Esophagus muscularis mucosa (tissue), 4 donors: ENCODE data around the gene NRXN3. TPM values are rescaled to one million over a fixed set of nuclear protein-coding genes. Genes with fewer than 3 reads are reported as not detected.
A peak's percentile ranks its signal among the peaks of the same experiment; 100 is the strongest.

Source experiments
- DNase-seq: peaks from one replicate; pipeline ENCODE4 v3.0.0-alpha.2; 2017; ENCODE audit errors: extremely low spot score
- H3K27ac ChIP-seq, 4 donors: fragments of 200-600 bp; sonication (generic); replicated peaks in 1 of 4; 1 replicate in 3 of 4; 2 replicates in 1 of 4; pipeline ENCODE4 v1.5.1; 2016 to 2019; ENCODE audit warnings: mild to moderate bottlenecking in 1 of 4
- H3K27me3 ChIP-seq, 4 donors: fragments of 200-600 bp; sonication (generic); one replicate each; pipeline versions ENCODE4 v1.5.1 to v1.6.0; 2016 to 2019
- H3K36me3 ChIP-seq, 4 donors: fragments of 200-600 bp; sonication (generic); one replicate each; pipeline ENCODE4 v1.5.1; 2016 to 2019
- H3K4me1 ChIP-seq, 4 donors: fragments of 200-600 bp; sonication (generic); one replicate each; pipeline ENCODE4 v1.5.1; 2016 to 2019
- H3K4me3 ChIP-seq, 4 donors: fragments of 200-600 bp; sonication (generic); 1 replicate in 2 of 4; 2 replicates in 2 of 4; pipeline ENCODE4 v1.5.1; 2016 to 2019; ENCODE audit warnings: mild to moderate bottlenecking in 4 of 4, moderate library complexity in 1 of 4
- H3K9me3 ChIP-seq, 4 donors: fragments of 200-600 bp; sonication (generic); 1 replicate in 3 of 4; 2 replicates in 1 of 4; pipeline ENCODE4 v1.5.1; 2016 to 2019
- CTCF ChIP-seq, 3 experiments: fragments of 200-600 bp in 2 of 3; fragments of 450-650 bp in 1 of 3; sonication (generic) in 2 of 3; IDR thresholded peaks; one replicate each; pipeline ENCODE4 v1.5.1; 2017 to 2019; ENCODE audit warnings: antibody characterized with exemption in 3 of 3, mild to moderate bottlenecking in 2 of 3, moderate library complexity in 1 of 3
- EP300 ChIP-seq: sonication (generic); formaldehyde crosslinking; IDR thresholded peaks from one replicate; pipeline ENCODE4 v1.6.1; 2017; ENCODE audit warnings: antibody characterized with exemption
- POLR2A ChIP-seq: fragments of 450-650 bp; IDR thresholded peaks from one replicate; pipeline ENCODE4 v1.6.1; 2017; ENCODE audit warnings: antibody characterized with exemption, moderate library complexity, mild to moderate bottlenecking, low read depth
- POLR2AphosphoS5 ChIP-seq, 2 donors: sonication (generic); formaldehyde crosslinking; IDR thresholded peaks; one replicate each; pipeline ENCODE4 v1.6.1; 2017; ENCODE audit warnings: antibody characterized with exemption in 2 of 2
- WGBS: methylation state at CpG from one replicate; pipeline ENCODE4 v1.1.5; 2018; 5-methylcytosine and 5-hydroxymethylcytosine counted together
- intact Hi-C: fragments of 100-400 bp; cut with DNase I; formaldehyde crosslinking; loops from one replicate; pipeline ENCODE4 v1.15.1; 2023
- total RNA-seq, 4 donors: library from RNA; depleted of rRNA; stranded (reverse); fragments of >200 nt; gene quantifications; one replicate each; pipeline versions ENCODE4 v1.1.0 to v1.2.1, GENCODE V29; 2016

Gene NRXN3
- total RNA-seq, 4 donors from 2014 or later, result 71.1 to 159 (median 122) TPM

GRCh38 chr14:79162833-79163232 lies 992.7 kb downstream of the NRXN3 start:
- Histone ChIP-seq H3K4me1 (no peaks in the 10 kb centered on the region), H3K9me3 (no peaks in the 10 kb centered on the region), H3K36me3 (no peaks in the 10 kb centered on the region), H3K27me3 (no peaks in the 10 kb centered on the region), H3K4me3 (no peak overlapping the region), H3K27ac (no peak overlapping the region)
- intact Hi-C loops, result no loop called here
- no peak for DNase-seq
- TF ChIP-seq POLR2AphosphoS5 (IDR thresholded peaks at IDR 0.05) (no peak), EP300 (no peak), POLR2A (no peak), CTCF (IDR thresholded peaks at IDR 0.05) (no peak)

DNA sequence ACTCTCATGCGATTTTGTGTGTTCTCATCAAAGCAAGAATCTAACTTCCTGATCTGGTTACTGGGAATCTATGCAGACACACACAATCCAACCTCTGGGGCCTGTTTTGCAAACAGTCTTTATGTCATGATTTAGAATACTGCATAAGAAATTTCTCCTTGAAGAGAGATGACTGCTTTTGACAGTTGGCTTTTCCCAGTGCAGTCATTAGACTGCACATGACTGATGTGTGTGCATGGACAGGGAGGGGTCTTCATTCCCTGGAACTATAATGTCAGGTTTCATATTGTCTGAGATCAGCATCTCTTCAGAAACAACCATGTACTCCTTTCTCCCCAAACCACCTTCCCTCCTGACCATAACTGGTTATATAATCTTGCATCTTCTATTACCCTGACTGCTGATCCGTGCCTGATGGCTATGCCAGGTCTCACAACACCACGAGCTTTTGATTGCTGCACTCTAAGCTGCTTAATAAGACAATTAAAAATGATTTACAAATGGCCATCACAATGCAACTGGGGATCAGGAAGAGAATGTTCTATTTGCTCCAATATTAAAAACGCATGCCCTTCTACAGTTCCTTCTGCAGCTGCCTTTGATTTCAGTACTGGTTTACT lies 995.4 kb downstream of the NRXN3 start:
- WGBS, result 65% methylated on average over 4 of the region's 4 CpGs
- no peak for TF ChIP-seq CTCF (IDR thresholded peaks at IDR 0.05)
- TF ChIP-seq EP300, result no peak
- no peak for TF ChIP-seq POLR2A
- TF ChIP-seq POLR2AphosphoS5 (IDR thresholded peaks at IDR 0.05), result no peak
- Histone ChIP-seq H3K27ac (no peak overlapping the region), H3K4me3 (no peak overlapping the region), H3K36me3 (no peaks in the 10 kb centered on the region), H3K27me3 (no peaks in the 10 kb centered on the region), H3K9me3 (no peaks in the 10 kb centered on the region), H3K4me1 (no peaks in the 10 kb centered on the region)
- intact Hi-C loops, result no loop called here
- no peak for DNase-seq

GRCh38 chr14:79166171-79166570 lies 996.0 kb downstream of the NRXN3 start:
- Histone ChIP-seq H3K36me3 (no peaks in the 10 kb centered on the region), H3K4me3 (no peak overlapping the region), H3K27me3 (no peaks in the 10 kb centered on the region), H3K4me1 (no peaks in the 10 kb centered on the region), H3K27ac (no peak overlapping the region), H3K9me3 (no peaks in the 10 kb centered on the region)
- 52% methylated on average over 2 of the region's 2 CpGs for whole genome bisulfite sequencing
- DNase-seq, result no peak
- TF ChIP-seq POLR2AphosphoS5 (IDR thresholded peaks at IDR 0.05), result no peak
- no peak for TF ChIP-seq EP300
- TF ChIP-seq POLR2A, result no peak
- intact Hi-C loops, result no loop called here

DNA sequence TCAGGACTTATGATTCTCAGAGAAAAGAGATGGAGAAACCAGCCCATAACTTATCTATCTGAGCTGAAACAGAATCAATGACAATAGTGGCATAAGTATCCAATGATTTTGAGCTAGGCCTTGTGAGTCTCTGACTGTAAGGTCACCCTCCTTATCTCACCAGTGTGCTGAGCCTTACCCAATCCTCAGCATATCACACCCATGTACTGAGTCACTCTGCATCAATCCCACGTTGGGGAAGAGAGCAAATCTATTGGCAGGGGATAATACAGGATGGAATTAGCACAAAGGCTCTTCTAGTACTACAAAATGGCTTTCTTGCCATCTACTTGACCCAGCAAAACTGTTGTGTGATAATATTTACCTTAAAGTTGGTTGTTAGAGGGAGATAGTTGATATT lies 997.8 kb downstream of the NRXN3 start:
- Histone ChIP-seq H3K4me1 (no peaks in the 10 kb centered on the region), H3K27ac (no peak overlapping the region), H3K36me3 (no peaks in the 10 kb centered on the region), H3K4me3 (no peak overlapping the region), H3K27me3 (no peaks in the 10 kb centered on the region), H3K9me3 (no peaks in the 10 kb centered on the region)
- no peak for TF ChIP-seq POLR2AphosphoS5 (IDR thresholded peaks at IDR 0.05)
- DNase-seq, result no peak
- WGBS, result 82% methylated on average over 1 of the region's 1 CpG
- intact Hi-C loops, result no loop called here

GRCh38 chr14:79175671-79176070 lies 1005.5 kb downstream of the NRXN3 start:
- TF ChIP-seq POLR2AphosphoS5 (IDR thresholded peaks at IDR 0.05), result no peak
- TF ChIP-seq POLR2A, result no peak
- no peak for TF ChIP-seq EP300
- TF ChIP-seq CTCF (IDR thresholded peaks at IDR 0.05), result no peak
- 10% methylated on average over 5 of the region's 5 CpGs for WGBS
- no peaks in the 10 kb centered on the region for H3K27me3 ChIP-seq
- intact Hi-C loops, result no loop called here
- no peak for DNase-seq
- H3K4me3 ChIP-seq, result peak overlapping the region; percentile 8 to 37 (median 18)
- H3K27ac ChIP-seq, result peak overlapping the region in 1 of 4 donors; percentile 27
- no peaks in the 10 kb centered on the region for H3K9me3 ChIP-seq
- peaks cover 0 to 12% (median 9%) of the 10 kb centered on the region in 4 donors for H3K4me1 ChIP-seq
- H3K36me3 ChIP-seq, result no peaks in the 10 kb centered on the region

GRCh38 chr14:79177106-79177505 lies 1006.9 kb downstream of the NRXN3 start:
- H3K27ac ChIP-seq, result no peak overlapping the region
- 86% methylated on average over 4 of the region's 4 CpGs for whole genome bisulfite sequencing
- peaks cover 0 to 12% (median 9%) of the 10 kb centered on the region in 4 donors for H3K4me1 ChIP-seq
- H3K36me3 ChIP-seq, result no peaks in the 10 kb centered on the region
- no peaks in the 10 kb centered on the region for H3K27me3 ChIP-seq
- no peaks in the 10 kb centered on the region for H3K9me3 ChIP-seq
- no peak for DNase-seq
- TF ChIP-seq POLR2AphosphoS5 (IDR thresholded peaks at IDR 0.05), result no peak
- no peak for TF ChIP-seq CTCF (IDR thresholded peaks at IDR 0.05)
- no peak for TF ChIP-seq EP300
- no peak for TF ChIP-seq POLR2A
- H3K4me3 ChIP-seq, result no peak overlapping the region
- intact Hi-C loops, result no loop called here
